Heart left ventricle (tissue), 13 donors: Measurements from ENCODE around the gene NUMB.

Experiments
- CTCF ChIP-seq, 12 donors: fragments of 200-600 bp; sonication (generic) in 4 of 12; IDR thresholded peaks; one replicate each; pipeline versions ENCODE4 v1.5.0 to v1.8.0; 2018 to 2022; ENCODE audit warnings: antibody characterized with exemption in 12 of 12, mild to moderate bottlenecking in 5 of 12
- POLR2A ChIP-seq, 2 donors: fragments of 450-650 bp; IDR thresholded peaks; one replicate each; pipeline ENCODE4 v1.6.1; 2017; ENCODE audit warnings: antibody characterized with exemption in 2 of 2, mild to moderate bottlenecking in 2 of 2, moderate library complexity in 2 of 2
- donor health status: ischemic (EF 13 %, LVEDD 7.1; RV severe dilation, severe dysfunction).
- donor health status: DM: no; HTN: yes; CAD: no.
- donor health status: DM: no; HTN: no; CAD: no.
- donor health status: ischemic (EF 25% LVEDD 6.9; RV normal size, moderate dysfunction).
- donor health status: ischemic (EF 25% LVEDD 5.7; RV mildly dilated, moderate dysfunction).
- donor health status: ischemic (EF 35%, LVEDD 5.7; RV mildly dilated, moderate dysfunction).
- donor health status: nonischemic (EF 11% LVEDD 7.7; RV severe dilation, severe dysfunction).
- donor health status: DM: yes; HTN: yes; CAD: no.
- donor health status: PGD.
- donor health status: ischemic (EF 29% LVEDD 5.4; RV normal size, mild dysfunction).
- donor health status: nonischemic (EF 23%, LVEDD 6.1; RV moderate dilation, normal function).

DNA sequence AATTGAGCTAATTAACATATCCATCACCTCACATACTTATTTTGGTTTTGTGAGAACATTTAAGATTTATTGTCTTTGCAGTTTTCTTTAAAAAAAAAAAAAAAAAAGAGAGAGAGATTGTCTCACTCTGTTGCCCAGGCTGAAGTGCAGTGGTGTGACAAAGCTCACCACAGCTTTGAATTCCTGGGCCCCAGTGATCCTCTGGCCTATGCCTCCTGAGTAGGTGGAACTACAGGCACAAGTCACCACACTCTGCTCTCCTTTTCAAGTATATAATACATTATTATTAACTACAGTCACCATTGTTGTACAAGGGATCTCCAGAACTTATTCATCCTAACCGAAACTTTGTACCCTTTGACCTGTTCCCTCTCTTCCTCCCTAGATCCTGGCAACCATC is 64.0 kb downstream of the NUMB start:
- TF ChIP-seq POLR2A (IDR thresholded peaks at IDR 0.05) (no peak), CTCF (IDR thresholded peaks at IDR 0.05) (no peak)
